HuH-7 (cell line): Measurements from ENCODE around the gene CLCNKB.
"Not testable (repeated sequence)": the region's sequence is repeated elsewhere in the genome, so short reads cannot be mapped to it uniquely, and the experiment has no call there.

Experiments
- DNase-seq: peaks from one replicate; pipeline ENCODE4 v3.0.0; 2011; ENCODE audit warnings: low spot score

Gene CLCNKB

DNA sequence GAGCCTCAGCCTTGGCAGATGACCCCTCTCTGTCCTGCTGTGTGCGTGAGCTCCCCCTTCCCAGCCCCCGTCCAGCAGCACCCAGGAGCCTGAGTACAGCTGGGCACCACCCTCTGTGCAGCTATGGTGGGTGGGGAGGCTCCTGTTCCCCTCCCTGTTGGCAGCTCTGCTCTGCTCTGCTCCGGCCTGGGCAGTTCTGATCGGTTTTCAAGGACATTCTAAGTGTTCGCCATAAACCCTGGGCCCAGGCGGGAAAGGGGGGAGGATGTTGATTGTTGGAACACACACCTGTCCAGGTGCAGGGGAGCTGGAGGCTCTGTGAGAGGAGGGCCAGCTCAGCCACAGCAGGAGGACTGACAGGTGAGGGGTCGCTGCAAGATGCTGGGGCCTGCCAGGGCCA lies at the start of gene CLCNKB:
Gene CLCNKB, plus strand, starts transcription at position 262 of the 400 bp plus-strand sequence. CDS start 711 bp downstream, outside the sequence.
- DNase-seq: no peak

GRCh38 chr1:15994081-15994480 lies 49.5 kb upstream of the CLCNKB start:
- no peak for DNase-seq

DNA sequence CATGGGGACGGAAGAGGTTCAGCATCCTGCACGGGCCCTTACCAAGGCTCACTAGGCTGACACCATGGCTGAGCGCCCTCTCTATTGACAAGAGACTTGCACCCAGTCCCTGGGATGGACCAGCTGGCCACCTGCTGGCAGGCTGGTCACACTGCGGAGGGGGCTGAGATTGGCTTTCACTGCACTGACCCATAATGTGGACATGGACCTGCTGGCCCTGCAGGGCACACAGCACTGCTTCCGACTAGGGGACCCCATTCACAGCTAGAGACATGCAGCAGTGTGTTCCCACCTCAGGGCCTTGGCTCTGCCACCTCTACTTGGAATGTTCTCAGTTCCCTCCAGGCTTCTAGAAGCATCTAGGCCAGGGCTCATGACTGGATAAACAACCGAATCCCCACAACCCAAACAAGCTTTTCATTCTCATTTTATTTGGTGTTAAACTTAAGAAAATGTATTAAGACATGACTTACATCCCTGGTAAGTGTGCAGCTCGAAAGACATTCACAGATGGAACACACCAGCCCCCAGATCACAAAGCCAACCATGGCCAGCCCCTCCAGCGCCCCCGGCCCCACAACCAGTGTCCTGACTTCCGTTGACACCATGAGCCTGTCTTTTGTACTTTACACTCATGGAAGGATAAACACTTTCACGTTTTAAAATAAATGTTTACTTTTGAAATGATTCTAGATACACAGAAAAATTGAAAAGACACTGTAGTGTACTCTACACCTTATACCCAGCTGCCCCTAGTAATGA lies 48.8 kb upstream of the CLCNKB start:
- DNase-seq: peak; percentile 73

DNA sequence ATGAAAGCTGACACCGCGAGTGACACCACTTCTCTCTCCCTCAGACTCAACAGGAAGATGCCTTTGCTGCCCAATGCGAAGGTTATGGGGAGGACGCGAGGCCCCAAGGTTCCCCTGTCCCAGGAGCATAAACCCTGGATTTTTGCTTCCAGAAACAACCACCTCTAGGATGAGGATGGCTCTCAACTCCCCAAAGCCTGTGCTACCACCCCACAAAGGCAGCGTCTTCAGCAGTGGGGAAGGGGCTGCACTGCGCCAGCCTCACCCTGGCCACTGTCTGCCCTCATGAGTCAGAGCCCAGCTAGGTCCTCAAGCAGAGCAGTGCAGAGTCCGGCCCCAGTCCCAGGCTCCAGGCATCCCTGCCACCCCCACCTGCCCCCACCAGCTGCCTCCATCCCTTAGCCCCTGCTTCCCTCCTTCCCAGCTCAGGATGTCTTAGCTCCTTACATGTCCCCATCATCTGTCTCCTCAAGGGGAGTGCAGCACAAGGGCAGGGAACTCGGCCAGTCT lies 46.5 kb upstream of the CLCNKB start:
- DNase-seq: no peak

- no peak for DNase-seq
Observed at GRCh38 chr1:15997637-15998280, 45.8 kb upstream of the CLCNKB start.

DNA sequence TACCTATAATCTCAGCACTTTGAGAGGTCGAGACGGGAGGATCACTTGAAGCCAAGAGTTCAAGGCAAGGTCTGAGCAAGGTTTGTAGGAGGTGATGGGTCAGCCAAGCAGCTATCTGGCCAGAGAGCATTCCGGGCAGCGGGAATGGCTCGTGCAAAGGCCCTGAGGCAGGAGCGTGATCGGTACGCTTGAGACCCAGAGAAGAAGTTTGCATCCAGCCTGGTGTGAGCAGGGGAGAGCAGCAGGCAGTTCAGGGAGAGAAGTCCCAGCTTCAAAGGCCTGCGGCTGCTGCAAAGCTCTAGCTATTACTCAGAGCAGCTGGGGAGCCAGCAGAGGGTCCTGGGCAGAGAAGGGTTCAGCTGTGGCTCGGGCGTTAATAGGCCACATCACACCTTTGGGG lies 44.7 kb upstream of the CLCNKB start:
- DNase-seq: no peak

- not testable (repeated sequence) for DNase-seq
Observed at GRCh38 chr1:16001274-16001673, 42.3 kb upstream of the CLCNKB start.

DNA sequence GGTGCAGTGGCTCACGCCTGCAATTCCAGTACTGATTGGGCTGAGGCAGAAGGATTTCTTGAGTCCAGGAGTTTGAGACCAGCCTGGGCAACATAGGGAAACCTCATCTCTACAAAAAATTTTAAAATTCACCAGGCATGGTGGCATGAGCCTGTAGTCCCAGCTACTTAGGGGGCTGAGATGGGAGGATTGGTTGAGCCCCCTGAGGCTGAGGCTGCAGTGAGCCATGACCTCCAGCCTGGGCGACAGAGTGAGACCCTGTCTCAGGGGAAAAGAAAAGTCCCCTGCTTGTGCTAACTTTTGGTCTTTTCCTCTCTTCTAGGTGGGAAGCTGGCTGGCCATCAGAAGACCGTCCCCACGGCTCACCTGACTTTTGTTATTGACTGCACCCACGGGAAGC lies 38.0 kb upstream of the CLCNKB start:
- DNase-seq: no peak

- no peak for DNase-seq
Observed at GRCh38 chr1:16006010-16006409, 37.6 kb upstream of the CLCNKB start.

DNA sequence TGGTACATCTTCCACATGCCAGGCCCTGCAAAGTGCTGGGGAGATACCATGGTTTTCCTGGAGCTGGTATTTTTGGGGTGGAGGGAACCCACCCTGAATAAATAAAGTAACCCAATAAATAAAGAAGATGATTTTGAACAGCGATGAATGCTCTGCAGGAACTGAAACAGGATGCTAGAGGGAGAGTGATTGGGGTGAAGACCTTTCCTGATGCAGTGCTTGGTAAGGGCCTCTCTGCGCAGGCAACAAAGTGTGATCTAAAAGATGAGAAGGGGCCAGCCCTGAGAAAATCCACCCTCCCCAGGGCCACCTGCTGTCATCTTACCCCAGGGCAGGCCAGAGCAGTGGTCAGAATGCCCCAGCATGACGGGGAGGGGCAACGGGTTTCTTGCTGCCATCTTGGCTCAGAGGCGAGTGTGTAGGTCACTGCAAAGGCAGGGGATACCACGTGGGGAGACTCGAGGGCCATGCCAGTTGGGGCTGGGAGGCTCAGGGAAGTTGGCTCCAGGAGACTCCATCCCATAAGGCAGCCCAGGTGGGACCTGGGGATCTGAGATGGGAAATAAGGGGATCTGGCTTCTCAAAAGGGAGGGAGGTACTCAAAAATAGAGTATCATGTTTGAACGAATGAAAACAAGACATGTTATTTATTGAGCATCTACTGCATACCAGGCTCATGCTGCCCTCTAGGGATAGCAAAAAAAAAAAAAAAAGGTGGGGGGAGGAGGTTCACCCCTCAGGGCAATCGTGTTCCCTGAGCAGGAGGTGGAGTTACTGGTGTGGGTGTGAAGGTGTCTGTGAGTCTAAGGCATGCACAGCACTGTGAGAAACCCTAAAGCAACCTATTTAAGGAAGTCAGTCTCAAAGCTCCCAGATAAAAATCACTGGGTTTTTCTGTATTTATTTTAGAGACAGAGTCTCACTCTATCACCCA lies 36.8 kb upstream of the CLCNKB start:
- DNase-seq: no peak

DNA sequence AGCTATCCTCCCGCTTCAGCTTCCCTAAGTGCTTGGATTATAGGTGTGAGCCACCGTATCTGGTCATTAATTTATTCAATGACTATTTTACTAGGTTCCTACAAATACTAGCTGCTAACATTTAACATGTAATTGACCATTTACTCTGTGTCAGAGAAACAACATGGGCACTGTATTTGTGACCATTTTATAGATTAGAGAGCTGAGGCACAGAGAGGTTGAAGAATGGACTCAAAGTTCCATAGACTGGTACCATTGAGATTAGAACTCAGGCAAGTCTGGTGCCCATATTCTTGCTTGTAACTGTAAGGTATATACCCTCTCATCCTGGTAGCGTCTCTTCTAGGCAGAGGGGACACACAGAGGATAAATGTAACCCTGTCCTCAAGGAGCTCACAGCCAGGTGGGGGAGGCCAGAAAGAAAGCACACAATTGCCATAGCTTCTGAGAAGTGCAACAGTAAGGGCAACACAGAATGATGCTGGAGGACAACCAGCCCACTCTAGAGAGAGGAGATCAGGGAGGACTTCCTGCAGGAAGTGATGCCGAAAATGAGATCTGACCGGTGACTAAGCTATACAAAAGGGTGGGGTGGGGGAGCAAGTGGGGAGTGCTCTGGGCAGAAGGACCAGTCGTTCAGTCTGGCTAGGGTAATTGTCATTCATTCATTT lies 35.8 kb upstream of the CLCNKB start:
- DNase-seq: no peak

DNA sequence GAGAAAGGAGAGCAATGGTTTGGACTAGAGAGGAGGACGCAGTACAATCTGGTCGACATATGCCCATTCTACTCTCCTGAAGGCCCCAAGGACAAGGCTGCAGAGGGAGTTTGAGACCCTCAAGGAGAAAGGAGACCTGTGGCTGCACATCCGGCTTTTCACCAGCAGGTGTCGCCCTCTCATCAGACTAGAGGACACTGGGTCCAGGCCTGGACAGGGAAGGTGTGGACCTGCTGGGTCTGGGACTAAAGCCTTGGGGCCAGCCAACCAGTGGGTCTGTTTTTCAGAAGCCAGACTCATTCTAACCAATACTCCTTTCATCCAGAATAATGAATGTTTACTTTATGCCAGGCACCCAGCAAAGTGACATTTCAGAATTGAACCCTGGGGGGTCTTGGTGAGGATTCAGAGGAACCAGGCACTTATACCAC lies 34.5 kb upstream of the CLCNKB start:
- DNase-seq: peak; percentile 82

- DNase-seq: no peak
Observed at GRCh38 chr1:16009678-16010077, 33.9 kb upstream of the CLCNKB start.

GRCh38 chr1:16010837-16011236 lies 32.7 kb upstream of the CLCNKB start:
- DNase-seq: no peak

GRCh38 chr1:16011936-16012589 lies 31.5 kb upstream of the CLCNKB start:
- DNase-seq: no peak

GRCh38 chr1:16012590-16013219 lies 30.9 kb upstream of the CLCNKB start:
- DNase-seq: peak; percentile 91

GRCh38 chr1:16013220-16013907 lies 30.2 kb upstream of the CLCNKB start:
- peak; percentile 89 for DNase-seq

DNA sequence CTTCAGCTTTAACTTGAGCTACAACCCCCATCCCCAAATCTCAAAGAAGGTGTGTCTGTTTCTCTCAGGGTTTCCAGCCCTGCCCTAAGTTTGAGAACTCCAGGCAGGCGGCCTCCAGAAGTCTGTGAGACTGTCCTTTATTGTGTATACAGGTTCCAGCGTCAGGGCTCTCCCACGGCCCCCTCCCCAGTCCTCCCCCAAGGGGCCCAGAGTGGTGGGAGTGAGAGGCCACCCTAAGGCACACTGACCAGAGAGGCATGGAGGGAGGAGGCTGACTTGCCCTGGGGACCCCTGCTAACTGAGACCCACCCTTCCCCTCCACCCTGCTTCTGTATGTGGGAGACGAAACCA lies 29.7 kb upstream of the CLCNKB start:
- no peak for DNase-seq

GRCh38 chr1:16014509-16015482 lies 28.8 kb upstream of the CLCNKB start:
- DNase-seq: no peak
